ENCODE measurements around the gene SLC25A52. TPM values are rescaled to one million over a fixed set of nuclear protein-coding genes. Genes with fewer than 3 reads are reported as not detected.
"Not testable (repeated sequence)": the region's sequence is repeated elsewhere in the genome, so short reads cannot be mapped to it uniquely, and the experiment has no call there.

Gene SLC25A52
- total RNA-seq: not detected
- long read RNA-seq: 0 reads

DNA sequence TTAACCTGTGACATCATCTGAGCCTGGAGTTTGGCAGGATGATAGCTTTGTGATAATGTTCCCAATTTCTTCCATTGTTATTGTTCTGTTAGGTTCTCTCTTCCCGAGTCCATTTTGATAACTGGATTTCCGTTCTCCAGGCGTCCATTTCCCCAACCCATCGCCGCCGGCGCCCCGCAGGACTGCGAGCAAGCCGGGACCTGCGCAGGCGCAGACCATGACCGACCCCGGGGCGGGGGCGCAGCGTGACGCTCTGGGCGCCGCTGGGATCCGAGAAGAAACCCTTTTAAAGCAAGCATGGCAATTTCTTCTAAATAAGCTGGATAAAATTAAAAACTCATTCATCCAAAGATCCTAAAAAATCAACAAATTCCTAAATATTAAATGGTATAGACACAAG is at the start of gene SLC25A52:
TSS of gene SLC25A52 (minus strand) at position 186 of the 400 bp plus-strand sequence. CDS start 219 bp downstream, outside the sequence.
- H3K36me3 ChIP-seq: no peaks in the 10 kb centered on the region
- no peak for TF ChIP-seq CTCF (IDR thresholded peaks at IDR 0.05)
- H3K4me1 ChIP-seq: no peaks in the 10 kb centered on the region
- ATAC-seq (no peak), DNase-seq (no peak)
- no peaks in the 10 kb centered on the region for H3K9me3 ChIP-seq
- H3K27me3 ChIP-seq (ENCODE audit: low read depth): no peaks in the 10 kb centered on the region
- H3K4me3 ChIP-seq: no peak within 1 kb of the TSS
- no peak within 1 kb of the TSS for H3K27ac ChIP-seq
- intact Hi-C loops (cut with DNase I): no loop called here

- intact Hi-C loops (cut with DNase I); H3K9me3 ChIP-seq; ATAC-seq; H3K36me3 ChIP-seq; H3K27me3 ChIP-seq (ENCODE audit: low read depth); DNase-seq; H3K4me3 ChIP-seq; H3K27ac ChIP-seq; H3K4me1 ChIP-seq: not testable (repeated sequence)
Measured at GRCh38 chr18:31809049-31809448, 48.4 kb upstream of the SLC25A52 start.

DNA sequence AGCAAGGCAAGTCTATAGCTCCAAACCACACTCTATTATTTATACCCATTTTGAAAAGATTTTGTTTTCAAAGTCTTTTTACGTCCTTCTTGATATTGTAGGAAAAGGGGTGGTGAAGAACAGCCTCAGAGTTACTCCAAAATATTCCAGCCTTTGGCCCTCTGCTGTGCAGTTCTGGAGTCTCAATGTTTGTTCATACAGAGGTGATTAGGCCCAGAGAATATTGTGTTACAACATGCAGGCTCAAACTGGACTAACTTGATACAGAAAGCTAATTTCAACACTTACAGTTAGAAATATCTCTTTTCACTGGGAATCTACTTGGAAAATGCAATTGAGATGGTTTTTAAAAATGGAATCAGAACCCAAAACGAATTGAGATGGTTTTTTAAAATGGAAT is 40.4 kb upstream of the SLC25A52 start:
- no peak for TF ChIP-seq CTCF (IDR thresholded peaks at IDR 0.05)
- ATAC-seq: no peak
- H3K9me3 ChIP-seq: no peaks in the 10 kb centered on the region
- DNase-seq: no peak
- H3K27ac ChIP-seq: no peak overlapping the region
- no peaks in the 10 kb centered on the region for H3K27me3 ChIP-seq (ENCODE audit: low read depth)
- H3K4me1 ChIP-seq: no peaks in the 10 kb centered on the region
- no peak overlapping the region for H3K4me3 ChIP-seq
- intact Hi-C loops (cut with DNase I): no loop called here
- no peaks in the 10 kb centered on the region for H3K36me3 ChIP-seq

DNA sequence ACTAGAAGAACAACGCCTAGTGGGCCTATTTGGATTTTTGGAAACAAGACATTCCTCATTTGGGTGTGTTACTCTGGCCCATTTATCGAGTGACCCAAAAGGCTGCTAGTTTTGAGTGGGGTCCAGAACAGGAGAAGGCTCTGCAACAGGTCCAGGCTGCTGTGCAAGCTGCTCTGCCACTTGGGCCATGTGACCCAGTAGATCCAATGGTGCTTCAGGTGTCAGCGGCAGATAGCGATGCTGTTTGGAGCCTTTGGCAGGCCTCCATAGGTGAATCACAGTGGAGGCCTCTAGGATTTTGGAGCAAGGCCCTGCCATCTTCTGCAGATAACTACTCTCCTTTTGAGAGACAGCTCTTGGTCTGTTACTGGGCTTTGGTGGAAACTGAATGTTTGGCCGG is 38.6 kb upstream of the SLC25A52 start:
- H3K9me3 ChIP-seq; H3K4me3 ChIP-seq; H3K4me1 ChIP-seq; DNase-seq; H3K27ac ChIP-seq; H3K36me3 ChIP-seq; H3K27me3 ChIP-seq (ENCODE audit: low read depth); ATAC-seq; intact Hi-C loops (cut with DNase I): not testable (repeated sequence)

- DNase-seq (no peak), ATAC-seq (no peak)
- Histone ChIP-seq H3K27me3 (ENCODE audit: low read depth) (no peaks in the 10 kb centered on the region), H3K4me1 (no peaks in the 10 kb centered on the region), H3K9me3 (no peaks in the 10 kb centered on the region), H3K4me3 (no peak overlapping the region), H3K36me3 (no peaks in the 10 kb centered on the region), H3K27ac (no peak overlapping the region)
- TF ChIP-seq CTCF (IDR thresholded peaks at IDR 0.05): no peak
- intact Hi-C loops (cut with DNase I): no loop called here
Measured at GRCh38 chr18:31798399-31798798, 37.7 kb upstream of the SLC25A52 start.

DNA sequence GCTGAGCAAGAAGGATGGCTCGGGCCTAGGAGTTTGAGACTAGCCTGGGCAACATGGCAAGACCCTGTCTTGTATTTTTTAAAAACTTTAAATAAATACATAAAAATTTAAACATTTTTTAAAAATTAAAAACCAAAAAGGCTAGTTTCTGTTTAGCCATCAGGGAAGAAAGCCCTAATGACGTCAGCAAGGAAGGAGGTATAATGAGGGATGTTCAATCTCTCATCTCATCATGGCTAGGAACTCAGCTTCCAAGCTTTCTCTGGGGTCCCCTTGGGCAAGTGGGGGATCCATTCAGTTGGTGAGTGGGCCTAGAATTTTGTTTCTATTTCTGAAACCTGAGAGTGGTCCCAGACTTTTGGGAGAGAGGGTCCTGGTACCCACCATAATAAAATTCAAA is 35.1 kb upstream of the SLC25A52 start:
- H3K27me3 ChIP-seq (ENCODE audit: low read depth): no peaks in the 10 kb centered on the region
- intact Hi-C loops (cut with DNase I): no loop called here

More for the DNA sequence above, 35.1 kb upstream of the SLC25A52 start:
- H3K9me3 ChIP-seq: no peaks in the 10 kb centered on the region
- TF ChIP-seq CTCF (IDR thresholded peaks at IDR 0.05): no peak
- DNase-seq (no peak), ATAC-seq (no peak)
- H3K27ac ChIP-seq: no peak overlapping the region
- no peaks in the 10 kb centered on the region for H3K36me3 ChIP-seq
- H3K4me1 ChIP-seq: no peaks in the 10 kb centered on the region
- H3K4me3 ChIP-seq: no peak overlapping the region

All from lower lobe of right lung (tissue), 2 donors.